Measurements from ENCODE around the gene CD47. TPM values are rescaled to one million over a fixed set of nuclear protein-coding genes. Genes with fewer than 3 reads are reported as not detected.

The CD47 gene
- total and polyA plus RNA-seq, 8 donors, result 15.9 to 154 (median 79.9) TPM

- H3K9me3 ChIP-seq, result no peaks in the 10 kb centered on the region
- H3K4me1 ChIP-seq, result peaks cover 0 to 9% (median 4%) of the 10 kb centered on the region in 4 donors
- intact Hi-C loops (cut with DNase I; ENCODE audit: low total_unique reads), result no loop called here
- H3K36me3 ChIP-seq, result no peaks in the 10 kb centered on the region
- no peak for TF ChIP-seq POLR2AphosphoS5 (IDR thresholded peaks at IDR 0.05)
- no peak for TF ChIP-seq EP300 (IDR thresholded peaks at IDR 0.05)
- TF ChIP-seq POLR2A (IDR thresholded peaks at IDR 0.05), result no peak
- TF ChIP-seq CTCF (IDR thresholded peaks at IDR 0.05), result no peak
- peak overlapping the region in 1 of 5 donors; percentile 18 for H3K27ac ChIP-seq
- WGBS, 5 donors, result 85 to 96% (median 92%) methylated on average over 1 of the region's 1 CpG
- H3K4me3 ChIP-seq, result no peak overlapping the region
- no peak for DNase-seq
- H3K27me3 ChIP-seq, result no peaks in the 10 kb centered on the region
Measured at GRCh38 chr3:108036401-108036800, 54.4 kb downstream of the CD47 start.

GRCh38 chr3:108035751-108036150, 55.1 kb downstream of the CD47 start:
- H3K36me3 ChIP-seq, result no peaks in the 10 kb centered on the region
- no peaks in the 10 kb centered on the region for H3K27me3 ChIP-seq
- intact Hi-C loops (cut with DNase I; ENCODE audit: low total_unique reads), result no loop called here
- H3K4me3 ChIP-seq, result no peak overlapping the region
- H3K9me3 ChIP-seq, result no peaks in the 10 kb centered on the region
- TF ChIP-seq POLR2AphosphoS5 (IDR thresholded peaks at IDR 0.05), result no peak
- TF ChIP-seq CTCF (IDR thresholded peaks at IDR 0.05), result no peak
- no peak for TF ChIP-seq POLR2A (IDR thresholded peaks at IDR 0.05)
- no peak for TF ChIP-seq EP300 (IDR thresholded peaks at IDR 0.05)
- 51 to 71% (median 63%) methylated on average over 4 of the region's 4 CpGs for WGBS, 5 donors
- no peak for DNase-seq
- peaks cover 0 to 9% (median 3%) of the 10 kb centered on the region in 4 donors for H3K4me1 ChIP-seq
- H3K27ac ChIP-seq, result no peak overlapping the region

- intact Hi-C loops (cut with DNase I; ENCODE audit: low total_unique reads), result no loop called here
- 67 to 89% (median 76%) methylated on average over 2 of the region's 2 CpGs for WGBS, 5 donors
- Histone ChIP-seq H3K9me3 (no peaks in the 10 kb centered on the region), H3K4me3 (no peak overlapping the region), H3K4me1 (peaks cover 0 to 9% (median 3%) of the 10 kb centered on the region in 4 donors), H3K27ac (no peak overlapping the region), H3K27me3 (no peaks in the 10 kb centered on the region), H3K36me3 (no peaks in the 10 kb centered on the region)
- DNase-seq, result no peak
- TF ChIP-seq CTCF (IDR thresholded peaks at IDR 0.05), result no peak
- TF ChIP-seq POLR2AphosphoS5 (IDR thresholded peaks at IDR 0.05), result no peak
- TF ChIP-seq EP300 (IDR thresholded peaks at IDR 0.05), result no peak
- TF ChIP-seq POLR2A (IDR thresholded peaks at IDR 0.05), result no peak
Measured at GRCh38 chr3:108031895-108032294, 58.9 kb downstream of the CD47 start.

GRCh38 chr3:108030960-108031359, 59.9 kb downstream of the CD47 start:
- intact Hi-C loops (cut with DNase I; ENCODE audit: low total_unique reads), result no loop called here
- TF ChIP-seq CTCF (IDR thresholded peaks at IDR 0.05) (no peak), POLR2A (IDR thresholded peaks at IDR 0.05) (no peak), EP300 (IDR thresholded peaks at IDR 0.05) (no peak), POLR2AphosphoS5 (IDR thresholded peaks at IDR 0.05) (no peak)
- WGBS, 5 donors, result 78 to 96% (median 94%) methylated on average over 5 of the region's 5 CpGs
- peaks cover 0 to 6% (median 3%) of the 10 kb centered on the region in 4 donors for H3K4me1 ChIP-seq
- no peaks in the 10 kb centered on the region for H3K9me3 ChIP-seq
- H3K36me3 ChIP-seq, result no peaks in the 10 kb centered on the region
- no peak for DNase-seq
- H3K4me3 ChIP-seq, result no peak overlapping the region
- H3K27me3 ChIP-seq, result no peaks in the 10 kb centered on the region
- H3K27ac ChIP-seq, result no peak overlapping the region

All from stomach (tissue), 9 donors.